Glutamatergic neuron (in vitro differentiated cells): ENCODE measurements around the gene ARRDC5. TPM values are rescaled to one million over a fixed set of nuclear protein-coding genes. Genes with fewer than 3 reads are reported as not detected.
"Not testable (repeated sequence)": the region's sequence is repeated elsewhere in the genome, so short reads cannot be mapped to it uniquely, and the experiment has no call there.

Experiments used
- DNase-seq: peaks from one replicate; pipeline ENCODE4 v3.0.0; 2022
- H3K27ac Mint-ChIP-seq: one replicate; pipeline ENCODE4 v1.8.0; 2020; ENCODE audit warnings: mild to moderate bottlenecking, mixed read lengths, inconsistent platforms; ENCODE audit not compliant: unreplicated experiment
- H3K27me3 Mint-ChIP-seq: one replicate; pipeline ENCODE4 v1.8.0; 2020; ENCODE audit warnings: mild to moderate bottlenecking, moderate library complexity, mixed read lengths, inconsistent platforms; ENCODE audit not compliant: unreplicated experiment
- H3K36me3 Mint-ChIP-seq: one replicate; pipeline ENCODE4 v1.8.0; 2020; ENCODE audit warnings: mild to moderate bottlenecking, mixed read lengths, inconsistent platforms; ENCODE audit not compliant: unreplicated experiment
- H3K4me1 Mint-ChIP-seq: one replicate; pipeline ENCODE4 v1.8.0; 2020; ENCODE audit warnings: mild to moderate bottlenecking, low read depth, mixed read lengths, inconsistent platforms; ENCODE audit not compliant: unreplicated experiment
- H3K4me3 Mint-ChIP-seq: one replicate; pipeline ENCODE4 v1.8.0; 2020; ENCODE audit warnings: mild to moderate bottlenecking, mixed read lengths, inconsistent platforms; ENCODE audit not compliant: unreplicated experiment
- H3K9me3 Mint-ChIP-seq: one replicate; pipeline ENCODE4 v1.8.0; 2020; ENCODE audit warnings: mild to moderate bottlenecking, moderate library complexity, mixed read lengths, inconsistent platforms; ENCODE audit not compliant: unreplicated experiment
- CTCF ChIP-seq: fragments of 200-600 bp; sonication (generic); IDR thresholded peaks from one replicate; pipeline ENCODE4 v1.5.0; 2021; ENCODE audit not compliant: partially characterized antibody, unreplicated experiment
- total RNA-seq: library from RNA; stranded (reverse); fragmentation: NEBNext Ultra II Directional; extraction: Animal tissue kit (Norgen Biotek cat#: 25700); gene quantifications from one replicate; pipeline ENCODE4 v1.2.1, GENCODE V29; 2021; ENCODE audit not compliant: unreplicated experiment

Gene ARRDC5
- total RNA-seq, 1 donor from 2014 or later: not detected

GRCh38 chr19:4859697-4860096 is 43.0 kb downstream of the ARRDC5 start:
- Mint-ChIP-seq H3K9me3 (no peaks in the 10 kb centered on the region), H3K27me3 (no peaks in the 10 kb centered on the region), H3K4me3 (no peak overlapping the region), H3K36me3 (no peaks in the 10 kb centered on the region), H3K4me1 (no peaks in the 10 kb centered on the region), H3K27ac (no peak overlapping the region)
- no peak for TF ChIP-seq CTCF
- DNase-seq: no peak

DNA sequence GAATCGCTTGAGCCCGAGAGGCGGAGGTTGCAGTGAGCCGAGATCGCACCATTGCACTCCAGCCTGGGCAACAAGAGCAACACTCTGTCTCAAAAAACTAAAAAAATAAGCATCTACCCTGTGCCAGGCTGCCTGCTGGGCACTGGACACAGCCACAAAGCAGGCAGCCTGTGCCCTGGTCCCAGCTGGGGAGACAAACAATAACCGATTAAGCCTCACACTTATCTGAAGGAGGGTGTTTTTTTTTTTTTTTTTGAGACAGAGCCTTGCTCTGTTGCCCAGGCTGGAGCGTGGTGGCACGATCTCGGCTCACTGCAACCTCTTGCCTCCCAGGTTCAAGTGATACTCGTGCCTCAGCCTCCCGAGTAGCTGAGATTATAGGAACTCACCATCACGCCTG is 46.2 kb downstream of the ARRDC5 start:
- DNase-seq, H3K27me3 Mint-ChIP-seq, H3K4me3 Mint-ChIP-seq, H3K9me3 Mint-ChIP-seq, H3K27ac Mint-ChIP-seq, H3K36me3 Mint-ChIP-seq, H3K4me1 Mint-ChIP-seq: not testable (repeated sequence)

DNA sequence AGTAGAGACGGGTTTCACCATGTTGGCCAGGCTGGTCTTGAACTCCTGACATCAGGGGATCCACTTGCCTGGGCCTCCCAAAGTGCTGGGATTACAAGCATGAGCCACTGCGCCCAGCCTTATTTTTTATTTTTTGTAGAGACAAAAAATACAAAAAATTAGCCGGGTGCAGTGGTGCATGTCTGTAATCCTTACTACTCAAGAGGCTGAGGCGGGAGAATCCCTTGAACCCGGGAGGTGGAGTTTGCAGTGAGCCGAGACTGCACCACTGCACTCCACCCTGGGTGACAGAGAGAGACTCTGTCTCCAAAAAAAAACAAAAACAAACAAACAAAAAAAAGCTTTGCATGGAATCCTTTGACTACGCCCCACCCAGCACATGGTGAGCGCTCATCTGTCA is 49.2 kb downstream of the ARRDC5 start:
- H3K9me3 Mint-ChIP-seq, H3K27me3 Mint-ChIP-seq, DNase-seq, H3K4me3 Mint-ChIP-seq, H3K4me1 Mint-ChIP-seq, H3K27ac Mint-ChIP-seq, H3K36me3 Mint-ChIP-seq: not testable (repeated sequence)

- no peak for DNase-seq
- TF ChIP-seq CTCF: no peak
- Mint-ChIP-seq H3K27ac (no peak overlapping the region), H3K36me3 (no peaks in the 10 kb centered on the region), H3K4me1 (no peaks in the 10 kb centered on the region), H3K4me3 (no peak overlapping the region), H3K9me3 (peaks cover 2% of the 10 kb centered on the region), H3K27me3 (no peaks in the 10 kb centered on the region)
Observed at GRCh38 chr19:4852484-4852883, 50.2 kb downstream of the ARRDC5 start.

DNA sequence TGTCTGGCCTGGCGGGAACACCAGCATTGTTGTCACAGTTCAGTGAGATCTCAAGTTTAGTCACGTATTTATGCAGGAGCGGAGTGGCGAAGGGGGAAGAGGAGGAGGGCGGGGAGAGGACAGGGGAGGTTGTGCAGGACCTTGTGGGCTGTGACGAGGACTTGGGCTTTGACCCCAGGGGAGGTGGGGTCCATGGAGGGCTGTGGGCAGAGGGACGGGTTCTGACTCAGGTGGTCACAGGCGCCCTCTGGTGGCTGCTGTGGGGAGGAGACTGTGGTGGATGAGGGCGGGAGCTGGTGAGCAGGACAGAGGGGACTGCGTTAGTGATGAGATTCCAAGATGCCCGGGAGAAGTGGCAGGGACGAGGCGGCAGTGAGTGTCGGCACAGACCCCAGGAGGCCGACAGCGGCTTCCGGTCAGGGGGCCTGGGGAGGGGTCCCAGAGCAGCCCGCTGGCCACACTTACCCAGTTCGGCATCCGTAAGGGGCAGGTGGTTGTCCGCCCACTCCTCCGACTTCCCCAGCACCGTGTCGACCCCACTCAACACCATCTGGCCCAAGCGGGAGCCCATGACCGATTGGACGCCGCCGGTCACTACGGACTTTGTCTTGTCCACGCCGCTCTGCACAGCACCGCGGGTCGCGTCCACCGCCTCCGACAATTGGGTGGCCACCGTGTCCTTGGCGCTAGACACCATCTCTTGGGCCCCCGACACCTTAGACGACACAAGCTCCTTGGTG is 51.0 kb downstream of the ARRDC5 start:
- Mint-ChIP-seq H3K9me3 (peaks cover 2% of the 10 kb centered on the region), H3K36me3 (no peaks in the 10 kb centered on the region), H3K4me1 (no peaks in the 10 kb centered on the region), H3K27ac (no peak overlapping the region), H3K4me3 (no peak overlapping the region), H3K27me3 (no peaks in the 10 kb centered on the region)
- DNase-seq: peak; percentile 89
- peak; percentile 85 for TF ChIP-seq CTCF

- no peaks in the 10 kb centered on the region for H3K36me3 Mint-ChIP-seq
Observed at GRCh38 chr19:4849019-4849418, 53.7 kb downstream of the ARRDC5 start.

More at GRCh38 chr19:4849019-4849418, 53.7 kb downstream of the ARRDC5 start:
- Mint-ChIP-seq H3K4me1 (no peaks in the 10 kb centered on the region), H3K9me3 (peaks cover 2% of the 10 kb centered on the region), H3K4me3 (no peak overlapping the region), H3K27me3 (no peaks in the 10 kb centered on the region), H3K27ac (no peak overlapping the region)
- no peak for DNase-seq
- TF ChIP-seq CTCF: no peak
